ENCODE results near the gene NKG7.

The NKG7 gene

DNA sequence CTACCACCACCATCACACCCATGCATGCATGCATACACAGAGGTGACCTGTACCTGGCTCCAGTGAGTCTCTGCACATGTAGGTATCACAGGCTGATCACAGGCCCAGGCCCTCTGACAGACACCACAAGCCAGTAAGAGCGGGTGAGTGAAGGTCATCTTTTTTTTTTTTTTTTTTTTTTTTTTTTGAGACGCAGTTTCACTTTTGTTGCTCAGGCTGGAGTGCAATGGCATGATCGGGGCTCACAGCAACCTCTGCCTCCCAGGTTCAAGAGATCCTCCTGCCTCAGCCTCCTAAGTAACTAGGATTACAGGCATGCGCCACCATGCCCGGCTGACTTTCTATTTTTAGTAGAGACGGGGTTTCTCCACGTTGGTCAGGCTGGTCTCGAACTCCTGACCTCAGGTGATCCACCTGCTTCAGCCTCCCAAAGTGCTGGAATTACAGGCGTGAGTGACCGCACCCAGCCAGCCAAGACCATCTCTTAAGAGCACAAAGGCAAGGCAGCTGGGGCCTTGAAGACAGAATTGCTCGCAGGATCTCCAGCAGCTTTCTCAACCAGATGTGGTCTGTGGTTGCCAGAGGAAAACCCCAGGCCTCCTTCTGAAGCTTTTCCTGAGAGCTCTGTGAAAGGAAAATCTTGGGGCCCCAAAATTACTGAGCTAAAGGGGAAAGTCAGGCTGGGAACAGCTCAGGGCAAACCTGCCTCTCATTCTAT is 3.2 kb upstream of the NKG7 start:
- no peak for TF ChIP-seq CTCF (IDR thresholded peaks at IDR 0.05; ENCODE audit: low read depth, low read length)
- DNase-seq (ENCODE audit: low read depth in 2 of 2) = no peak

DNA sequence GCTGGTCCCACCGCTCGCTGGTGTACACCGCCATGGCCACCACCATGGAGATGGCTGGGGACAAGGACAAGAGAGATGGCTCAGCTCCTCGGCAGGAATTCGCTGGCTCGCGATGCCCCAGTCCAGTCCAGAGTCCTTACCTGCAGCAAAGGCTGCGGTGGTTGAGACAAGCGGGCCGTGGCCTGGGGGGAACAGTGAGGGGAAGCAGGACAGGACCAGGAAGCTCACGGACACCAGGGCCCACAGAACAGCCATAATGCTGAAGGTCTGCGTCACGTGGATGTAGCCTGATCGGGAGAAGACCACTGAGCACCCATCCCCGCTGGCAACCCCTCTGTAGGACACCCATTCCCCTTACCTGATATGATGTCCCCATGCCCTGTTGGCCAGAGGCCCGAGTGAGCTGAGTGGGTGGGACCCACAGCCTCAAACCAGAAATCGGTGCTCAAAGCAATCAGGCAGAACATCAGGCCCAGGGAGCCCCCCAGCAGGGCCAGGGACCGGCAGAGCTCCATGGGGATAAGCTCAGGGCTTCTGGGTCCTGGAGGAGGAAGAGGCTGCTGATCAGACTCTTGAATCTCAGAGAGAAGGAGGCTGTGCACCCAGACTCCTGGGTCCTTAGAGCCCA is 319 bp downstream of the NKG7 start:
- DNase-seq (ENCODE audit: low read depth in 2 of 2) = no peak
- no peak overlapping the region for H3K4me3 ChIP-seq (replicated peaks in 1 of 2; ENCODE audit: low read depth in 2 of 2, low read length in 2 of 2)
- TF ChIP-seq CTCF (IDR thresholded peaks at IDR 0.05; ENCODE audit: low read depth, low read length) = no peak

More for the DNA sequence above, 3.2 kb upstream of the NKG7 start:
- no peak overlapping the region for H3K4me3 ChIP-seq (replicated peaks in 1 of 2; ENCODE audit: low read depth in 2 of 2, low read length in 2 of 2)

DNA sequence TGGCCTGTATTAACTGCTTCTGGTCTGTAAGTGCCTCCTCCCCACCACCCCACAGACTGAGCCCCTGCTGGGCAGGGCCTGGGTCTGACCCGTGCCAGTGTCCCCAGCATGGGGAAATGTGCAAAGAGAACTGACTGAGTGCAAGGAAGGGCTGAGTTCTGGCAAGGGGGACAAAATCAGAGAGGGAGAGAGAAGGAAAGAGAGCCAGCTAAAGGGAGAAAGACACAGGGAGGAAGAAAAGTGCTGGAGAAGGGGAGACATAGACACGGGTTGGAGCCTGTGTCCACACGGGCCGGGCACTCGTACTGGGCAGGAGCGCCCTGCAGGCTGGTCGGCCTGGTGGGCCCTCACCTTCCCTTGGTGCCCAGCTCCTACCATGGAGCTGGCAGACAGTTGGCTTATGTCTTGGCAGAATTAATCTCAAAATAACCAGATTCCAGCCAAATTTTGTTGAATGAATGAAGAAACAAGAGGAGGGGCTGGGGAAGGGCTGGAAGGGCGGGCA is 1.2 kb downstream of the NKG7 start:
- no peak overlapping the region for H3K4me3 ChIP-seq (replicated peaks in 1 of 2; ENCODE audit: low read depth in 2 of 2, low read length in 2 of 2)
- no peak for TF ChIP-seq CTCF (IDR thresholded peaks at IDR 0.05; ENCODE audit: low read depth, low read length)
- DNase-seq (ENCODE audit: low read depth in 2 of 2) = no peak

DNA sequence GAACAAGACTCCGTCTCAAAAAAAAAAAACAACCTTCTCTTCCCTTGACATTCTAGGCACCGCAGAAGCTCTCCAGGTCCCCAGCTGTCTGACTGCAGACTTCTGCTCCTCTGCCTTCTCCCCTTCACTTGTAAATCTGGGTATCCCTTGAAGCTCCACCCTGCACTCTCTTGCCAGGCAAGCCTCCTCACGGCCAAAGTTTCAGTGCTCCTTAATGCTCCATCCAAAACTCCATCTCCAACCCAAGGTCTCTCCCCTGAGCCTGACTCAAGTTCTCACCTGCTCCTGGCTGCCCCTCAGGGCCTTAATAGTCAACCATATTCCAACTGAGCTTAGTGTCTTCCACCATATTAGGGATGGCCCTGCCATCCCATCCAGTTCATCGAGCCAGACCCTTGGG is 2.2 kb downstream of the NKG7 start:
- H3K4me3 ChIP-seq (replicated peaks in 1 of 2; ENCODE audit: low read depth in 2 of 2, low read length in 2 of 2) = no peak overlapping the region
- DNase-seq (ENCODE audit: low read depth in 2 of 2) = no peak
- no peak for TF ChIP-seq CTCF (IDR thresholded peaks at IDR 0.05; ENCODE audit: low read depth, low read length)

- no peak for TF ChIP-seq CTCF (IDR thresholded peaks at IDR 0.05; ENCODE audit: low read depth, low read length)
- DNase-seq (ENCODE audit: low read depth in 2 of 2) = no peak
- H3K4me3 ChIP-seq (replicated peaks in 1 of 2; ENCODE audit: low read depth in 2 of 2, low read length in 2 of 2) = peak within 1 kb of the TSS; percentile 58 to 80
Measured at GRCh38 chr19:51368366-51369282, 3.8 kb downstream of the NKG7 start, which contains the start of gene CLDND2. Gene CLDND2, minus strand, starts transcription at chr19:51369003. Its CDS starts 426 bp downstream, at chr19:51368577.

DNA sequence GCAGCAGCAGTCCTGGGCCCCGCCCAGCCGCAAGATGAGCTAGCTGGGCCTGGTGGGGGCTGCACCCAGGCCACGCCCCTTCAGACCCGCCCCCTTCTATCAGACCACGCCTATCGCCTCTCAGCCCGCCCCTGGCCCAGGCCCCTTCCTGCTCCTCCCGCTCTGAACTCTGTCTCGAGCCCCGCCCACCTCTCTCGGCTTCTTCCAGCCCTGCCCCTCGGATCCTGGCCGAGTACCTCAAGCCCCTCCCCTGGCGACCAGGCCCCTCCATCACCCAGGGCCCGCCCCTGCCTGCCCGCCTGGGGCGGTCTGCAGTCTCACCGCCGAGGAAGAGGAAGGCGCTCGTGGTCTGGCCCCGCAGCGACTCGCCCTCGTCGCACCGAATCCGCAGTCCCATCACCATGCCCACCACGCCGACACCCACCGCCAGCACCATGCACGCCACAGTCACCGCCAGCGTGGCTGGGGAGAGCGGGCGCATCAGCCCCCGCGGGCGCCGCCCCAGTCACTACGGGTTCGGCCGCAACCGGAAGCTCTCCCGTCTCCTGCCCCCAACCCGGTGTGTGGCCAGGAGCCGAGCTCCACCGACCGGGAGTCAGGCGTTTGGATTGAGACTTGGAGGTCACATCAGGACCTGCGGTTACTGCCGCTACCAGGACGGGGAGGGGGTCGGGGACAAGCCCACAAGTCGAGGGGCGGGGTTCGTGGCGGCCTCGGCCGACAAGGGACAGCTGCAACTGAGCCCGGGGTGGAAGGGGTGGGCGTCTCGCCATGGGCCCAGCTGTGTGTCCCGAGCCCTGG is 4.7 kb downstream of the NKG7 start:
- DNase-seq (ENCODE audit: low read depth in 2 of 2) = peak; percentile 99 to 100
- H3K4me3 ChIP-seq (replicated peaks in 1 of 2; ENCODE audit: low read depth in 2 of 2, low read length in 2 of 2) = peak overlapping the region; percentile 58 to 80
- no peak for TF ChIP-seq CTCF (IDR thresholded peaks at IDR 0.05; ENCODE audit: low read depth, low read length)

Measured in cardiac fibroblast (primary cell).